GM19452 (cell line): ENCODE data around the gene ZNF787.

ENCODE experiments used
- ATAC-seq: cut with Tn5 transposase; IDR thresholded peaks from one replicate; pipeline ENCODE4 v1.9.1; 2021; ENCODE audit not compliant: unreplicated experiment

Gene ZNF787

GRCh38 chr19:56123266-56123891 is 2.3 kb upstream of the ZNF787 start:
- no peak for ATAC-seq

GRCh38 chr19:56120371-56121179 is 520 bp downstream of the ZNF787 start:
- peak; percentile 30 for ATAC-seq

- no peak for ATAC-seq
These were observed 1.1 kb downstream of the ZNF787 start for GRCh38 chr19:56120002-56120370.

- ATAC-seq, result no peak
These were observed 1.5 kb downstream of the ZNF787 start for GRCh38 chr19:56119582-56119978.

GRCh38 chr19:56118666-56119581 is 2.2 kb downstream of the ZNF787 start:
- ATAC-seq, result no peak

- ATAC-seq, result no peak
These were observed 3.2 kb downstream of the ZNF787 start for GRCh38 chr19:56117889-56118288.

GRCh38 chr19:56117376-56117884 is 3.7 kb downstream of the ZNF787 start:
- ATAC-seq, result no peak

- ATAC-seq, result no peak
These were observed 4.5 kb downstream of the ZNF787 start for GRCh38 chr19:56116606-56117005.

- no peak for ATAC-seq
These were observed 5.6 kb downstream of the ZNF787 start for GRCh38 chr19:56115490-56115889.

- no peak for ATAC-seq
These were observed 6.4 kb downstream of the ZNF787 start for GRCh38 chr19:56114778-56115110.

- no peak for ATAC-seq
These were observed 6.9 kb downstream of the ZNF787 start for GRCh38 chr19:56114051-56114777.

- no peak for ATAC-seq
These were observed 7.9 kb downstream of the ZNF787 start for GRCh38 chr19:56113074-56113632.

GRCh38 chr19:56112313-56112709 is 8.8 kb downstream of the ZNF787 start:
- no peak for ATAC-seq

GRCh38 chr19:56111601-56112312 is 9.3 kb downstream of the ZNF787 start:
- peak; percentile 86 for ATAC-seq

GRCh38 chr19:56110515-56111448 is 10.3 kb downstream of the ZNF787 start:
- no peak for ATAC-seq

GRCh38 chr19:56109226-56109625 is 11.9 kb downstream of the ZNF787 start:
- no peak for ATAC-seq

GRCh38 chr19:56108447-56109195 is 12.5 kb downstream of the ZNF787 start:
- no peak for ATAC-seq
